Left hindlimb (tissue), 1 donor: Measurements from ENCODE around the gene NFE2L3.
"Not testable (repeated sequence)": the region's sequence is repeated elsewhere in the genome, so short reads cannot be mapped to it uniquely, and the experiment has no call there.

Experiments
- DNase-seq: peaks from one replicate; pipeline ENCODE4 v3.0.0-alpha.2; 2018

NFE2L3 gene

DNA sequence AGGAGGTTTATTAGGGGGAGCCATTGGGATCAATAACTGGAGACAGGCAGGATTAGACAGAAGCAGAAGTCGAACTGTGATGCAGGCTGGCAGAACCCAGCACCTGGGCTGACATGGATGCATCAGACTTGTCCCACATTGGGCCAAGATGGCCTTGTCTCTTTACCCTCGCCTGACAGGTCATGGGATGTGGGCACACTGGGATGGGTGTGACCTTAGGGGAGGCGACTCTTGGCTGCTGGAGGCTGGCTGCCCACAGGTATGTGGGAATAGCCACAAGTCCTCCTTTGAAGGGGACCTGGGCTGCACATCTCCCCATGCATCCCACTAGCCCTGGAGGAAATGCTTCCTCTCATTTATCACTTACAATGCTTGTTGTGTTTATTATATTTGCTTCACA is 17.3 kb downstream of the NFE2L3 start:
- no peak for DNase-seq

DNA sequence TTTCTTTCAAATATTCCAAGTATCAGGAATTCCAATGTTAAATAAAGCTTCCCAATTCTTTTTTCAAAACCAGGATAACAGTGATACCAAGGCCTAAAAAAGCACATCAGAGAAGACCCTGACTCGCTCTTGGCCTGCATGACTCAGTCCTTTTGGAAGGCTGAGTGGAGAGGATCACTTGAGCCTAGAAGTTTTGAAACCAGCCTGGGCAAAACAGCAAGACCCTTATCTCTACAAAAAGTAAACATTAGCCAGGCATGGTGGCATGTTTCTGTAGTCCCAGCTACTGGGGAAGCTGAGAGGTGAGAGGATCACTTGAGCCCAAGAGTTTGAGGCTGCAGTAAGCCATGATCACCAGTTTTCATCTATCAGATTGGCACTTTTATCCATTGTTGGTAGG is 18.7 kb downstream of the NFE2L3 start:
- no peak for DNase-seq

DNA sequence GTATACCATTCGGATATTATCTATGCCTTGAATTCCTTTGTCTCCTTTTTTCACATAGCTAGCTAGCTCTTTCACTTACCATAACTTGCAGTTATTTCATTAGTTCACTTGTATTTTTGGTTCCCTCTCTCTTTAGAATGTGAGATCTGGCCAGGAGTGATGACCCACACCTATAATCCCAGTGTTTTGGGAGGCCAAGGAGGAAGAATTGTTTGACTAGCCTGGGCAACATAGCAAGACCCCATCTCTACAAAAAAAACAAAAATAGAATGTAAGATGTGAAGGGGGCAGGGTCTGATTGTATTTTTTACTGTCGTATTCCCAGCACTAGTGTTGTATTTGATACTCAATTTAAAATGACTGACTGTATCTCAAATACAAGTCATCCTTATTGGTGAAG is 19.6 kb downstream of the NFE2L3 start:
- no peak for DNase-seq

DNA sequence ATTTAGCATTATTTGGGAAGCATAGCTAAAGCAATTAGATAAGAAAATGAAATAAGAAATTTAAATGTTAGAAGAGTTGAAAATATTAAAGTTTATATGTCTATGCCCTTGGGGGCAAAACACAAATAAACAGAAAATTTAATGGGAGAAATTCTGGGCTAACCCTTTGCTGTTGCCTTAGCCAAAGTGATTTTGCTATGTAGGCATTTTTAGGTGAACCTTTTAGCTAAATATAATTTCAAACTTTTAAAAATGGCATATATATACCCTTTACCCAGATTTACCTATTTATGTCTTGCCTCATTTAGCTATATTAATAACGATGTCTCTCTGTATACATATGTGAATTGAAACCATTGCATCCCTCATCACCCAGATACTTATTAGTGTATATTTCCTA is 20.1 kb downstream of the NFE2L3 start:
- no peak for DNase-seq

DNA sequence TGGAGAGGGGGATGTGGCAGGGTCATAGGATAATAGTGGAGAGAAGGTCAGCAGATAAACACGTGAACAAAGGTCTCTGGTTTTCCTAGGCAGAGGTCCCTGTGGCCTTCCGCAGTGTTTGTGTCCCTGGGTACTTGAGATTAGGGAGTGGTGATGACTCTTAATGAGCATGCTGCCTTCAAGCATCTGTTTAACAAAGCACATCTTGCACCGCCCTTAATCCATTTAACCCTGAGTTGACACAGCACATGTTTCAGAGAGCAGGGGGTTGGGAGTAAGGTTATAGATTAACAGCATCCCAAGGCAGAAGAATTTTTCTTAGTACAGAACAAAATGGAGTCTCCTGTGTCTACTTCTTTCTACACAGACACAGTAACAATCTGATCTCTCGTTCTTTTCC is 23.9 kb downstream of the NFE2L3 start:
- DNase-seq, result not testable (repeated sequence)

DNA sequence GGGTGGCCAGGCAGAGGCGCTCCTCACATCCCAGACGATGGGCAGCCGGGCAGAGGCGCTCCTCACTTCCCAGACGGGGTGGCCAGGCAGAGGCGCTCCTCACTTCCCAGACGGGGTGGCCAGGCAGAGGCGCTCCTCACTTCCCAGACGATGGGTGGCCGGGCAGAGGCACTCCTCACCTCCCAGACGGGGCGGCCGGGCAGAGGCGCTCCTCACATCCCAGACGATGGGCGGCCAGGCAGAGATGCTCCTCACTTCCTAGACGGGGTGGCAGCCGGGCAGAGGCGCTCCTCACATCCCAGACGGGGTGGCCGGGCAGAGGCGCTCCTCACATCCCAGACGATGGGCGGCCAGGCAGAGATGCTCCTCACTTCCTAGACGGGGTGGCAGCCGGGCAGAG is 24.7 kb downstream of the NFE2L3 start:
- not testable (repeated sequence) for DNase-seq

DNA sequence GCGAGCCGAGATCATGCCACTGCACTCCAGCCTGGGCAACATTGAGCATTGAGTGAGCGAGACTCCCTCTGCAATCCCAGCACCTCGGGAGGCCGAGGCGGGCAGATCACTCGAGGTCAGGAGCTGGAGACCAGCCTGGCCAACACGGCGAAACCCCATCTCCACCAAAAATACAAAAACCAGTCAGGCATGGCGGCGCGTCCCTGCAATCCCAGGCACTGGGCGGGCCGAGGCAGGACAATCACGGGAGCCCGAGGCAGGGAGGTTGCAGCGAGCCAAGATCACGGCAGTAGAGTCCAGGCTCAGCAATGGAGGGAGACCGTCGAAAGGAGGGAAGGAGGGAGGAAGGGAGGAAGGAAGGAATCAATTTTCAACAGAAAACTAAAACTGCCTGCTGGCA is 25.3 kb downstream of the NFE2L3 start:
- DNase-seq, result not testable (repeated sequence)

DNA sequence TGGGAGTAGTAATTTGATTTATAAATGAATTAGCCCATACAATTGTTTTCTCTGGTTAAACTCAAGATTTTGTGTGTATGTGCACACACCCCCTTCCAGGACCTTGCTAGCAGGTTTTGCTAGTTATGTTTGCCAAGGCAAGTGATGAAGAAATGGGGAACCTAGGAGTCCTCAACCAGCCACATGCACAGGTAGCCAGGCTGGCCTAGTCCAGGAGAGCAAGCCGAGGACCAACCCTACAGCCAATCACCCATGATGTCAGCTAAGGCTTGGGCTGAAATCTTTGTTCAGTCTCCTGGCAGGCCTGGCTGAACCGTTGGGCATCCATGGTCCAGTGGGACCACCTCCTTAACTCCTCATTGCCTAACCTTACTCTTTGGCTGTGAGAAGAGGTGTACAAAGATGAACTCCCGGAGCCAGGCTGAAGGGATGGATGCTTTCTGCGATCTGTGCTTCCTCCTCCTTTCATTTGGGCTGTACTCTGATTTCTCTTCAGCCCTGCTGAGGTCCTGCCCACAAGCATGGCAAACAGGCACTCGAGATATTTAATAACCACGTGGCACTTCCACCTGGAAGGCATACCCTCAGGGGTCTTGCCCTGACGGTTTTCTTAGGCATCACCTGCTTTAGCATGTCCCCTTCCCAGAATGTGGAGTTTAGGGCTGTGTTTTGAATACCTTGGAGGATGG is 26.4 kb downstream of the NFE2L3 start:
- no peak for DNase-seq

DNA sequence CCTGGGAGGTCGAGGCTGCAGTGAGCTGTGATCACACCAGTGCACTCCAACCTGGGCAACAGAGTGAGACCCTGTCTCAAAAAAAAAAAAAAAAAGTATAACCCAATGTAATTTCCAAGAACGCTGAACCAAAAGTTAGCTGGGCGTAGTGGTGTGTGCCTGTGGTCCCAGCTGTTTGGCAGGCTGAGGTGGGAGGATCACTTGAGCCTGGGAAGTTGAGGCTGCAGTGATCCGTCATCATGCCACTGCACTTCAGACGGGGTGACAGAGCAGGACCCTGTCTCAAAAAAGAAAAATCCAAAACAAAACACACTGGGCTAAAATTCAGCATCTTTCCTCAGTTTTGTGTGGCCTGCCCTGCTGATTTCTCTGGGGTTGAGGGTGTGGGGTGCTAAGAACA is 27.4 kb downstream of the NFE2L3 start:
- no peak for DNase-seq

DNA sequence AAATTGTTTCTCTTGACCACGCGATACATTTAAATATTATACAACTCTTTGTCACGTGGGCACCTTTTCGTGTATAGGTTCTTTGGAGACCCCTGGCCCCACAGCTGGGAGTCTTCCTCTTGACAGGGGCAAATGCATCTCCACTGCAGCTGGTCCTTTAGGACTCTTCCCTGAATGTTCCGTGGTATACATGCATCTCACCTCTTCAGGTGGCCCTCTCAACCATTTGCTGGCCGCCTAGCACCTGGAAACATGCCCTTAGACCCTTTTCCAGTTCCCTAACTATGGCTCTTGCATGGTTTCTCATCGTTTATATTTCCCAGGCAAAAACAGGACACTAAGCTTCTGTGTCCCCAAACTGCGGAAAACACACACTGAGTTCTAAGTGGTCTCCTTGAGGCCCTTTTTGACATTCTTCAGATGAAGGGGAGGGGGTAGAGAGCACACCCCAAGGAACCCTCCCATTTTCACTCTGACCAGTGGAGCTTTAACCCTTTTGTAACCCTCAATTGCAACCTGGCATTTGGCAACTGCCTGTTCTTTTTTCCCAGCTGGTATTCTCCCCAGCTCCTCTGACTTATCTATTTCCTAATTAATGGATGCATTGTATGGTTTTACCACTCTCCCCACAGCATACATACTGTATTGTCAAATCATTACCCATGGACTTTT is 28.0 kb downstream of the NFE2L3 start:
- DNase-seq, result no peak

DNA sequence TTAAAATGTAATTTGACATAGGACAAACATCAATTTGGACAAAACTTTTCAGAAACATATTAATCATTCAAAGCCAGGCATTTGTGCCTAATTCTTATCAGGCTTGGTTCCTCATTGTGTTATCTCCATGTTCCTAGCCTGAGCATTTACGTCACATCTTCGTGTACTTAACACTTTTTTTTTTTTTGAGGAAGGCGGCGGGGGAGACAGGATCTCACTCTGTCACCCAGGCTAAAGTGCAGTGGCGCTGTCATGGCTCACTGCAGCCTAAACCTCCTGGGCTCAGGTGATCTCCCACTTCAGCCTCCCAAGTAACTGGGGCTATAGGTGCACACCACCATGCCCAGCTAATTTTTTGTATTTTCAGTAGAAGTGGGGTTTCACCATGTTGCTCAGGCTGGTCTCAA is 28.8 kb downstream of the NFE2L3 start:
- no peak for DNase-seq

DNA sequence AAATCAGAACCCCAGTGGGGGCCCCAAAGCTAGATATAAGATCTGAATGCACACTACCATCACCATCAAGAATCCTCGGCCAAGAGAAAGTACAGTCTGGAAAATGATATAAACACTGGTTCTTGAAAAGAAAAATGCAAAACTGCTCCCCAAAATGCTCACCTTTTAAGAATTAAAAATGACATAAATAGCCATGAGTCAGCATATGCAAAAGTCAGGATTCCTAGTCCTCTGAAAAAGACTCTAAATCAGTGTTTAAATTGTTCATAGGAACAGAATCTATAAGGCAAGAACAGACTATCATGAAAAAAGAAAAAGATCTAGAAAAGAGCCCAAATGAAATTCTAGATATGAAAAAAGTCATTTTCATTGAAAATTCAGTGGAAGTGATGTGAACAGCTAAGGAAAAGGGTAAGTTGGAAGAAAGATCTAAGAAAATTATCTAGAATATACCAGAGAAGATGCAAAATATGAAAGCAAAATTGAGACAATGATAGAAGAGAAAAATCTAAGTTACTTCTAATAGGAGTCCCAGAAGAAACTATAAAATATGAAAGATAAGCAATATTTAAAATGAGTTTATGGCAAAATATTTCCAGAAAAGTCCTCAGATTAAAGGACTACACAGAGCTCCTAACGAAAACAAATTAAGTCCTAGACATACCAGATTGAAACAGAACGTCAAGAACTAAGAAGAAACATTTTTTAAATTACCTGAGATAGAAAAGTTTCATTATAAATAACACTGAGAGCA is 29.7 kb downstream of the NFE2L3 start:
- no peak for DNase-seq

DNA sequence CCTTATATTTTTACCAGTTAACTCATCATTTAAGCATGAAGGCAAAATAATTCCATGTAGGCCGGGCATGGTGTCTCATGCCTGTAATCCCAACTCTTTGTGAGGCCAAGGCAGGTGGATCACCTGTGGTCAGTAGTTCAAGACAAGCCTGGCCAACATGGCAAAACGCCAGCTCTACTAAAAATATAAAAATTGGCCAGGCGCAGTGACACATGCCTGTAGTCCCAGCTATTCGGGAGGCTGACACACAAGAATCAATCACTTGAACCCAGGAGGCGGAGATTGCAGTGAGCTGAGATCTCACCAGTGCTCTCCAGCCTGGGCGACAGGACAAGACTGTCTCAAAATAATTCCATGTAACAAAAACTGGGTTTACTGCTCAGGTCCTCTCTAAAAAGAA is 30.3 kb downstream of the NFE2L3 start:
- DNase-seq, result no peak

DNA sequence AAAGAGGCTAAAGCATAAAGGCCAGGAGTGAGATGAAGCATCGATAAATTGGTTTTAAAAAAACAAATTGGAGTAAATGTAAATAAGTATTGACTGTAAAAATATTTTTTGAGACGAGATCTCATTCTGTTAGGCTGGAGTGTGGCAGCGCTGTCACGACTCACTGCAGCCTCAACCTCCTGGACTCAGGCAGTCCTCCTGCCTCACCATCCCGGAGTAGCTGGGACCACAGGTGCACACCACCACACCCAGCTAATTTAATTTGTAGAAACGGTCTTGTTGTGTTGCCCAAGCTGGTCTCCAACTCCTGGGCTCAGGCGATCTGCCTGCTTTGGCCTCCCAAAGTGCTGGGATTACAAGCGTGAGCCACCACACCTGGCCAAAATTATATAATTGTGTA is 30.7 kb downstream of the NFE2L3 start:
- no peak for DNase-seq

DNA sequence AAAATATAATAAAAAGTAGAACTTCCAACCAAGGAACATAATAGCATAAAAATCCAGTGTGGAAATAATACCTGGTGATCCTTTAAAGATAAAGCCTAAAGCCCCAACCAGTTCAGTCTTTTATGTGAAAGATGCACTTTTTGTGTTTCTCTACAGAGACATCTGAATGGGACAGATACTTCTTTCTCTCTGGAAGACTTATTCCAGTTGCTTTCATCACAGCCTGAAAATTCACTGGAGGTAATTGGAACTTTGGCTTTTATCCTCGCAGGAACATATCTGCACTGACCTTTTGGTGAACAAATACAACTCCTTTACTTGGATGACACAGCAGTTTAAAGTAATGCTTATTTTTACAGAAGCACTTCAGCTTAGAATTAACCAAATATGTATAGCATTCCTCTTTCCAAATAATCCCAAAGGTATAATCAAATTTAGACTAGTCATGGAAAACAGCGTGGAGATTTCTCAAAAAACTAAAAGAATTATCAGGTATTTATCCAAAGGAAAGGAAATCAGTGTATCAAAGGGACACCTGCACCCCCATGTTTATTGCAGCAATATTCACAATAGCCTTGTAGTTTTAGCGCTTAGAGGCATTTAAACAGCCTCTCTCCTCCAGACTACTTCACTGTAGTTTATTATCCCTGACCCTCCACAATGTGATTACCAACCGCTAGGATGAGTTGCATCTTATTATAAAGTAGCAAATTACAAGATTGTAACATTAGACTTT is 31.7 kb downstream of the NFE2L3 start:
- no peak for DNase-seq

DNA sequence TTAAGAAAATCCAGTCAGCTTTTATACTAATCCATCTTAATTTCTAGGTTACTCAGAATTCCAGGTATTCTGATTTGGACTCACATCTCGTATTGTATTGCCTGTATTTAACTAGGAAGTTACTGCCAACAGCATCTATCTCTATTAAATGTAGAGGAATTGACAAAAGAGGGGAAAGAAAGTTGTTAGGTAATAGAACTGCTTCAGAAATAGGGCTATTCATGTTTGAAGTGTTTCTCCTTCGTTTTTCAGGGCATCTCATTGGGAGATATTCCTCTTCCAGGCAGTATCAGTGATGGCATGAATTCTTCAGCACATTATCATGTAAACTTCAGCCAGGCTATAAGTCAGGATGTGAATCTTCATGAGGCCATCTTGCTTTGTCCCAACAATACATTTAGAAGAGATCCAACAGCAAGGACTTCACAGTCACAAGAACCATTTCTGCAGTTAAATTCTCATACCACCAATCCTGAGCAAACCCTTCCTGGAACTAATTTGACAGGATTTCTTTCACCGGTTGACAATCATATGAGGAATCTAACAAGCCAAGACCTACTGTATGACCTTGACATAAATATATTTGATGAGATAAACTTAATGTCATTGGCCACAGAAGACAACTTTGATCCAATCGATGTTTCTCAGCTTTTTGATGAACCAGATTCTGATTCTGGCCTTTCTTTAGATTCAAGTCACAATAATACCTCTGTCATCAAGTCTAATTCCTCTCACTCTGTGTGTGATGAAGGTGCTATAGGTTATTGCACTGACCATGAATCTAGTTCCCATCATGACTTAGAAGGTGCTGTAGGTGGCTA is 32.5 kb downstream of the NFE2L3 start:
- not testable (repeated sequence) for DNase-seq

DNA sequence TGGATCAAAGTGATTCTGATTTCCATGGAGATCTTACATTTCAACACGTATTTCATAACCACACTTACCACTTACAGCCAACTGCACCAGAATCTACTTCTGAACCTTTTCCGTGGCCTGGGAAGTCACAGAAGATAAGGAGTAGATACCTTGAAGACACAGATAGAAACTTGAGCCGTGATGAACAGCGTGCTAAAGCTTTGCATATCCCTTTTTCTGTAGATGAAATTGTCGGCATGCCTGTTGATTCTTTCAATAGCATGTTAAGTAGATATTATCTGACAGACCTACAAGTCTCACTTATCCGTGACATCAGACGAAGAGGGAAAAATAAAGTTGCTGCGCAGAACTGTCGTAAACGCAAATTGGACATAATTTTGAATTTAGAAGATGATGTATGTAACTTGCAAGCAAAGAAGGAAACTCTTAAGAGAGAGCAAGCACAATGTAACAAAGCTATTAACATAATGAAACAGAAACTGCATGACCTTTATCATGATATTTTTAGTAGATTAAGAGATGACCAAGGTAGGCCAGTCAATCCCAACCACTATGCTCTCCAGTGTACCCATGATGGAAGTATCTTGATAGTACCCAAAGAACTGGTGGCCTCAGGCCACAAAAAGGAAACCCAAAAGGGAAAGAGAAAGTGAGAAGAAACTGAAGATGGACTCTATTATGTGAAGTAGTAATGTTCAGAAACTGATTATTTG is 33.3 kb downstream of the NFE2L3 start:
- DNase-seq, result no peak

DNA sequence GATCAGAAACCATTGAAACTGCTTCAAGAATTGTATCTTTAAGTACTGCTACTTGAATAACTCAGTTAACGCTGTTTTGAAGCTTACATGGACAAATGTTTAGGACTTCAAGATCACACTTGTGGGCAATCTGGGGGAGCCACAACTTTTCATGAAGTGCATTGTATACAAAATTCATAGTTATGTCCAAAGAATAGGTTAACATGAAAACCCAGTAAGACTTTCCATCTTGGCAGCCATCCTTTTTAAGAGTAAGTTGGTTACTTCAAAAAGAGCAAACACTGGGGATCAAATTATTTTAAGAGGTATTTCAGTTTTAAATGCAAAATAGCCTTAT is 33.8 kb downstream of the NFE2L3 start:
- DNase-seq, result no peak

DNA sequence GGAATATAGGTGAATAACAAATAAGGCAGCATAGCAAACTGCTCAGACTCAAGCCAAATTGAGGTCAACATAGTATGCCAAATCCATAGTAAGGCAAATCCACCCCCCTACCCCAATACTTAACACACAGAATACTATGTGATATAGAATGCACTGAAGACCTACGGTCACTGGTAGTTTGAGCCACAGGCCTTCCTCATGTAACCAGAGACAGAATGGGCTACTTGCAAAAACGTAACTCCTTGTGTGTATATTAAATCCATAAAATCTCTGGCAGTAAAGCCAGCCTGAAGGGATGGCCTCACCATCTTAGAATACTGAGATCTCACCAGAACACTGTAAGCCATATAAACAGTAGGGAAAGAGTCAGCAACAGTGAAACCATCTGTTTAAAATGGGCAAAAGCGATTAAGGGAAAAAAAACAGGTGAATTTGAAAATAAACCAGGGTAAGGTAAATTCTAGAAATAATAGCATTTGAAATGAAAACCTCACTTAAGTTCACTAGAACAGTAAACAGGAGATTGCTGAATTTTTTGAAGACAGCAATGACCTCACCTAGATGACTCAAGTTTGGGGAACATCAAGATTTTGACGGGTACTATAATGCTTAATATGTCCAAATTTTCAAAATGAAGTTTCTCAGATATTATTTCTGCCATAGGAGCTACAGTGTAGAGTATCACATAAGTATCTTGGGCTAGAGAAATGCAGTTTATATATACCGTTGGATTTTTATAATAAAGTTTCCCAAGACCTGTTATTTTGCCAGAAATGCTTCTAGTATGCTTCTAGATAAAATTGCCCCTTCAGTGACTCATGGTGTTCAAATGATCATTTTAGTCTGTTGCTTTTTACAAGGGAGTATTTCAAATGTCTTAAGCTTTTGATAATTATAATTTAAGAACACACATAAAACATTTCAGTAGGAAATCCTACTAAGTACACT is 34.6 kb downstream of the NFE2L3 start:
- DNase-seq, result no peak

DNA sequence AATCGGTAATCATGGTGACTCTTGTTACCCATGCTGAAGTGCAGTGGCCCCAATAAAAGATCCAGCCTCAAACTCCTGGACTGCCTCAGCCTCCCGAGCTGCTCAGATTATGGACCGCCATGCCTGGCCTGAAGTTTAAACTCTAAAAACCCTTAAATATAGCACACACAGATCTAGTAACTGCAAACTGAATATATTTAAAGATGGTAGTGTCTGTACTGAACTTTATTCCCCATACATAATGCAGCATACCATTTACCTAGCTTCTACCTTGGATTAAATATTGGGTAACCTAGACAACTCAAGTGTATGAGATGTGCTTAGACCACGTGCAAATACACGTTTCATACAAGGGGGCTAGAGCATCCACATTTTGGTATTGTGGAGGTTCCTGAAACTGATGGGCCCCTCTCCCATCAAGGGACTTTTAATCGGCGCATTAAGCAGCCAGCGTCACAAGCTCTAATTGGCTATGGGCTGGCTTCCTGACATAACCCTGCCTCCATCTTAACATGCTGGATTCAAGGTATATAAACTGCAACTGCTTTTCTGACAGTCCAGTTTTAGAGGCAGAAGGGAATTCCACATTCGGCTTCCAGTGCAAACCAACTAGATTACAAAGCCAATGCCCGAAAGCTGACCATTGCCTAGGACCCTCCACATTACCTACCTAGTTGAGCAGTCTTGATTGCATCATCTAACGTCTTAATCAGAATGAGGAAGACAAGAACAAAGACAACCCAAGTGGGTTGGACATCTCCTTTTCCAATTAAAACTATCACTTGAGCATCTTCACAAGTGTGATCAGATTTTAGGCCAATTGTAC is 35.6 kb downstream of the NFE2L3 start:
- DNase-seq, result no peak
